Germinal center (tissue), 1 donor: ENCODE measurements around the gene THSD4.

Experiments
- DNase-seq: peaks from one replicate; pipeline ENCODE4 v3.0.0; 2012; ENCODE audit warnings: mixed read lengths, low spot score

The THSD4 gene

DNA sequence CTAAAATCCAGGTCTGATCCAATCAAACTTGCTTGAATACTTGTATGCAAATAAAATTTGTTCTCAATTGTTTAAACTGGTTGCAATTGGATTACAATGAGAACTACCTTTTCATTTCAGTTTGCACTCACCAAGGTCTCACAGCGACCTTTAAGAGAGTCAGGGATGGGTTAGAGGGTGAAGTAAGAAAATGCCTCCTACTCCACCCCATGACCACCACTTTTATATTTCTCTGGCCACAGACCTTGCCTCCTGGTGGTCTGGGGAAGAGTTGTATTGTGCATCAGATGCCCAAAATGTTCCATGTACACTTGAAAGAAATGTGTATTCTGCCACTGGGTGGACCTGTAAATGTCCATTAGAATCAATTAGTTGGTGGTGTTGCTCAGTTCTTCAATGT lies 16.4 kb upstream of the THSD4 start:
- no peak for DNase-seq

DNA sequence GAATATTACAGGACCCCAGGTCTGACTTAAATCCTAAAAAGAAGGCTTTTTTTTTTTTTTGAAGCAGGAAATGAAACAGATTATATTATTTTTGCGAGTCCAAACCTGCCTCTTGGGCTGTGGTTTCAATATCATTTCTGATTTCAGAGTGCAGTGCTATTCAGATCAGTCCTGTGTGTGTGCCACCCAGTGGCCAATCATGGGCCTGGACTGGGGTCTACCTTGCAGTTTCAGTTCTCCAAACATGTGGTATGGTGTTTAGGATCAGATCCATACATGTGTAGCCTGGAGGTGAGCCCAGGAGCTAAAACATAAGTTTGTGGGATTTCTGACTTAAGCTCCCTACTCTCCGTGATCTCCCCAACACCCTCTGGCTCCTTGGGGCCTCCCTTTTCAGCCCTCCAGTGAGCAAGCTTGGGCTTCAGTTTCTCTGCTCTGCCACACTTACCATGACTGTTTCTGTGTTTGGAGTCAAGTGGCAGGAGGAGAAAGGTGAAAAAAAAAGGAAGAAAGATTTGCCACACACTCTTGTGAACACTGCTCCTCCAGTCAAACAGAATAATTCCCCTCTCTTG lies 12.1 kb upstream of the THSD4 start:
- DNase-seq: peak; percentile 24

DNA sequence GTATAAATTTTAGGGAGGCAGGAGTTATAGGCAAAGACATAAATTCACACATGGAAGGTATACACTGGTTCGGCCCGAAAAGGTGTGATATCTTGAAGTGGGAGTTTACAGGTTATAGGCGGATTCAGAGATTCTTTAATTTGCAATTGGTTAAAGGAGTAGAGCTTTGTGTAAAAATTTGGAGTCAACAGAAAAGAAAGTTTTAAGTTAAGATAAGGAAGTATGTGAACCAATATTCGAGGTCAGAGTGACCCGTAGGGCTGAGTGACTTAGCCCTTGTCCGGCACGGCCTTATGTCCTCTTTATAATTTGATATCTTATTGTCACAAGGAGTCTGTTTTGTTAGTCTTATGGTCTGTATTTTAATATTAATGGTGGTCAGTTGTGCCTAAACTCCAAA lies 10.6 kb upstream of the THSD4 start:
- DNase-seq: no peak

DNA sequence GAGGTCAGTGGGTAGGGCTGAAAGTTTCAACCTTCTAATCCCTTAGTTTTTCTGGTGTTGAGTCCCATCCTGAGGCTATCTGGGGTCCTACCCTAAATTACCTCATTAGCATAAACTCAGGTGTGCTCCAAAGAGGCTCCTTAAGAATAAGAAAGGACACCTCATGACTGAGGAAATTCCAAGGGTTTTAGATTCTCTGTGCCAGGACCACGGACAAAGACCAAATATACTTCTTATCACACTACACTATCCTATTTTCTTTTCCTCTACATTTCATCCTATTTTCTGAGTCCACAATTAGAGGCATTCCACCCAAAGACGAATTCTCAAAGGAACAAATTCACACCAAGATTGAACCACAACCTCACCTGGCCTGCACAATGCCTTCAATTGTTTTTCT lies 9.8 kb upstream of the THSD4 start:
- DNase-seq: no peak

DNA sequence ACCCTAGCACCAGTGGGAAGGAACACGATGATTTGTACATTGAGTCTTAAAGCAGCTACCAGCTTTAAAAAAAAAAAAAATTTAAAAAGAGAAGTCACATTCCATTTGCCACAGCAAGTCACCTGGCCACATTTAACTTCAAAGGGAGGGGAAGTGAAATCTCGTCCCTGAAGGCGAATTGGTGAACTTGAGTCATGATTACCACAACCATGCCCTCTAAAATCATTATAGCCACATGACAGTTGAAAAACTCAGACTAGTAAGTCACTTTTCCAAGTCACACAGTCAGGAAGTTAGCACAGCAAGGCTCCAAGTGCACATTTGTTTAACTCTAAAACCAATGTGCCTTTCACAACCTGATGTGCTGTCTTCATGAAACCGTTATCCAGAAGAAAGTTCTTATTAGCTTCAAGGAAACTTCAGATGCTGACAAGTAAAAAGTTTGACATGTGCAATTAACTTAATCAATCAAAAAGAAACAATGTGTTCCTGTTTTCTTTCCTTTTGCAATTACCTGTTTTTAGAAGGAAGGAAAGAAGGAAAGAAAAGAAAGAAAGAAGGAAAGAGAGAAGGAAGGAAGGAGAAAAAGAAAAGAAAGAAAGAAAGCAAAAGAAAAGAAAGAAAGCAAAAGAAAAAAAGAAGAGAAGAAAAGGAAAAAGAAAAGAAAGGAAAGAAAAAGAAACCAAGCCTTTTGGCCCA lies 8.3 kb upstream of the THSD4 start:
- DNase-seq: no peak

DNA sequence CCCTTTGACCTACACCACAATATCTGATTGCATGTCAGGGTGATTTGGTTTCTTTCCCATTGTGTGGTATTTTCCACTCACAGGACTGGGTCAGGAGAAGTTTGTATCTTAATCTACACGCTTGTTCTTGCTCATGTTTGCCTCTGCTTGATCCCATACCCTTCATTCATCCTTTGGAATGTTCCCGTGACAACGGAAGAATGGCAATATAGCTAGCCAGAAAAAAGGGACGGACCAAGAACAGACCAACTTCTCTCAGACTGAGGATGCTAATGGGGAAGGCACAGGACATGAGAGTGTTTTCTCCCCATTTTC lies 7.8 kb upstream of the THSD4 start:
- DNase-seq: no peak

DNA sequence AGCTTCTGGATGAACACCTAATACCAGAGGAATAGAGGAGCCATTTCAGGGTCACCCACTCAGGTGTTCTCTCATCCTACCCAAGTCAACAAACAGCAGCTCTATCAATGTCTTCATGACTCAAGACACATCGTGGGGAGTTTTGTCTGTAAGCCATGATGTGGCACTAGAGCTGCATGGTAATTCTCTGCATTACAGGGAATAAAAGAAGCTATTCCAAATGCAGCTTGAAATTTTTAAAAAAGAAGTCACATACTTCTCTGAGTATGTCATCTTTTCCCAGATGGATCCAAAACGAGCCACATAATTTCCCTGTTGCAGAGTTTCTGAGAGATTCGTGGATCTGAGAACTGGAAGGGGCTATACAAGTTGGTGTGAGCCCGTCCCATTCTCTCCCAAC lies 6.1 kb upstream of the THSD4 start:
- DNase-seq: no peak

DNA sequence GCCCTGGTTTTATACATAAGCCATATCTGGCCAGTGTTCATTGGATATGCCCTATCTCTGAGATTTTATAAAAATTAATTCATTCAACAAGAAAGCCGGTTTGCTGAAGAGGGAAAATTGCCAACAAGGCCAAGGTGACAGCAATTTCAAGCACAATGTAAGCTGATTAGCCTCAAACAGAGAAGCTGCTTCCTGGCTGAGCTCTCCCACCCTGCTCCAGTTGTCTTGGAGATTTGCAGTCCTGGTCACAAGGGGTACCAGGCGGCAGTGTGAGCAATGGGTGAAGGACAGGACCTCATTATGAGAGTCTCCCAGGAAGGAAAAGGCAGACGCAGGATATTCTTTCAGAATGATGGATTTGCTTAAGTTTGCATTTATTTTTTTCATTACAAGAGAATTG lies 5.4 kb upstream of the THSD4 start:
- no peak for DNase-seq

DNA sequence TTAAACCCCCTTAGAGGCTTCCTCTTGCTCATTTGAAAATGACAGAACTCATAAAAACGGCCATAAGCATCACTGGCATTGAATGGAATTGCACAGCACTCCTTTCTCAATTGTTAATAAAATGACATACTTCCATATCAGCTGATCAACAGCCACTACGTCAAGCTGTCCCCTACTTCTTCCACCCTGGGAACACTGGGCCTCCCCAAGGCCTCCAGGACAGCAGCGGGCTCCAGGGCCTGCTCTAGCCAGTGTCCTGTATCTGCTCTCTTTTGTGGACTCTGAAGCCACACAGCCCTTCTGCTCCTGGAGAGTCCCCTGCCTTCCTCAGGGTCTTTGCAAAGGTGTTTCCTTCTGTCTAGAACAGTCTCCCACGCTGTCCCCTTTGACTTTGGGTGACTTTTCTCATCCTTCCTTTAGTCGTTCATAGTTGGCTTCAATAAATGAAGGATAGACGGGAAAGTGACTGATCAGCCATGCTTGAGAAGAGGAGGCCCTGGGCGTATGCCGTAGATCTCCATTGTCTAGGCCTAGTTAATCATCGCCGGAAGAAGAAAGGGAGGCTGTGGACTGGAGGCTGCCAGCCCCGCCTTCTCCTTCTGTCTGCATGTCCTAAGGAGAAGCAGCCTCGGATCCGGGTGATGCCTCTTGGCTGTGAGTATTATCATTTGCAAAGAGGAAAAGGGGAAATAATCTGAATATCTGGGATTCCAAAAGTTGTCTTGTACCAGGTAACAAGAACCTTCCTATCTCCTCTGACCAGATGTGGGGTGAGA lies 4.7 kb upstream of the THSD4 start:
- no peak for DNase-seq

DNA sequence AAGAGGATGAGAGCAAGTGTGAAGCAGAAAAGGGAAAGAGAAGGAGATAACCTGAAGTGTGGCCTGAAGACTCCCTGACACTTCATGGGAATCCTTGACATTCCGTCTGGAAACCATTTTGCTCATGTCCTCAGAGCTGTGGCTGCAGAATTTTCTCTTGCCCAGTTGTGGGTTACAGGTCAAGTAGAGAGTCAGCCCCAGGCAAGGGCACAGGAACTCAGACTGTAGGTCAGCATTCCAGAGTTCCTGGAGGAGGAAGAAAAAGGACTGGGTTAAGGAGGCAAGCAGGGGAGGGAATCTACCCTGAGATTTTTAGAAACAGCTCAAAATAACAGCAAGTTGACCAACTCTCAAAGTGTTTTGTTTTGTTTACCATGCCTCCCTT lies 4.1 kb upstream of the THSD4 start:
- DNase-seq: no peak

DNA sequence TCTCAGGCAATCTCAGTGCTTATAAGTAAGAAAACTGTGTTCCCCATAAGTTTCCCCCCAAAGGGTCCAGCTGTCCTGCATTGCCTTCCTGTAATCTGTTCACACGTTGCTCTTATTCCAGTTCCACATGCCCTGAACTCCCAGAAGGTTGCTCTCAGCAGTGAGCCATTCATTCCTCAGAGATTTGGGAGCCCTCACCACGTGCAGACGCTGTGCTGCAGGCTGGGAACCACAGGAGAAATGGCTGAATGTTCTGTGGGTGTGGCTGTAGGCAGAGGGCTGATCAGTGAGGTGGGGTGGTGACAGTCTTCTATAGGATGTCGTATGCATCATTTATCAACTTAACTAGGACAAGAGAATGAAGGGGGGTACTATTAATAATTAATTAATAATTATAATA lies 3.3 kb upstream of the THSD4 start:
- no peak for DNase-seq

DNA sequence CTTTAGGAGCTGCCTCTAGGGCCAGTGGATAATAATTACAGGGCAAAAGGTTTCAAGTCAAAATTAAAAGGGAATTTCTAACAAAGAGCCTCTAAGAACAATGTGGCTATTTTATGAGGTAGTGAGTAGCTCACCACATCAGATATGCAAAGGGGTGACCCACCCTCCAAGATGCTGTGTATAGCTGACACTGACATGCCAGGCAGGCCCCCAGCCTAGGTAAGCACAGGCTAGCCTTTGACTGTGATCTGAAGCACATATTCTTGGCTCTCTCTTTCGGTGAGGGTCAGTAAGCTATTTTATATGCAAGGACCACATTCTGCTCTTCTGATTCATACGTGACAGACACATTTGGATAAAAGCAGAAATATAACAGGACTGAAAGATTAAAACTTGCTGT lies 2.8 kb upstream of the THSD4 start:
- DNase-seq: no peak

DNA sequence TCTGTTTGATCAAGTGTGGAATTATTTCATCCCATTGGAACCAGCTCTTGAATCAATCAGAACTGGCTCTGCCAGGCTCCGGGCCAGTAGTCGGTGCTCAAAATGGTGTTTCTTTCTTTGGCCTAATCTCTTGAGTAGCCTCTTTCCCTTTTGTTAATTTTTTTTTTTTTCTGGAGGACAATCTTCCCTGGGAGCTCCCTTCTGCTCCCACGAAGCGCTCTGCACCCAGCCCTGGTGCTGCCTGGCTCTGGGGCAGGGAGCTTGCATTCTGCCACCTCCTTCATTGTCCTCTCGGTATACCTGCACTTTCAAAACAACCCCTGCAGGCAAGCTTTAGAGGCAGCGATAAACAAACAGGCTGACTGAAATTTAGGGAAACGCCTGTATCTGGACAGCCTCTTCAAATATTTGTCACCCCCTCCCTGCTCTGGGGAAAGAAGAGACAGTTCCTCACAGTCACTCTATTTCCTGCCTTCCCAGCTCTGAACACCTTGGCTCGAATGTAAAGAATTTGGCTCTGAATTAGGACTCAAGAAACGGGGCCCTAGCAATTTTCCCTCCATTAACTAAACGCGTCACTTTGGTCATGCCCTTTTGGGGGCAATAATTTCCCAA lies 1.1 kb upstream of the THSD4 start:
- DNase-seq: no peak

DNA sequence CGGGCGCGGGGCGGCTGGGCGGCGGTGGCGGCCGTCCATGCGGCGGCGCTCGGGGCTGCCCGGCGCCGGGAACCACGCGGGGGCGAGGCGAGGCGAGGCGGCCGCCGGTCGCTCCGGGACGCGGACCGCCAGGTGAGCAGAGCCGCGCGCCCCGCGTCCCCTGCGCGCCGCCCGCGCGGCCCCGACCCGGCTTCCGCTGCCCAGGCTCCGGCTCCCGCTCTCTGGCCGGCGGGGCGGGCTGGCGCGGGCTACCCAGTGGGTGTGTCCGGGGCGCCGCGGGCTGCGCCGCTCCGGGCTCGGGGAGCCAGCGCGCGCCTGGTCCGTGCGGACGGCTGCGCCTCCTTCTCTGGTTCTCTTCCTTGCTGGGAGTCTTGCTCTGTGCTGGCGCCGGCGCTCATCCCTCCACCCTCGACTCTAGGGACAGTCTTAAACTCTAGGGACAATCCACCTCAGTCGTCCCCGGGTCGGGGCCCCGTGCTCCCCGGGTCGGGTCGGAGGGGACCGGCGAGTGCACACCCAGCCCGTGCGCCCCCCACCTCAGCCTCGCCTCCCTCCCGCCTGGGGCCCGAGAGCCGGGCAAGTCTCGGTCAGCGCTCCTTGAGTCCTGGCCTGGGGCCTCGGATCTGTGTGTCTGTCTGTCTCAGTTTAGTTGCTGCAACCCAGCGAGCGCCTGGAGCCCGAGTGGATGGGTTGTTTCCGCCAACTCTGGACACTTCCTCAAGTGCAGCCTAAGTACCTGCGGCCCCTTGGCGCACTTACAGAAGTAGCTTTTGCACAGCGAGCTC lies 488 bp downstream of the THSD4 start:
- DNase-seq: peak; percentile 27

DNA sequence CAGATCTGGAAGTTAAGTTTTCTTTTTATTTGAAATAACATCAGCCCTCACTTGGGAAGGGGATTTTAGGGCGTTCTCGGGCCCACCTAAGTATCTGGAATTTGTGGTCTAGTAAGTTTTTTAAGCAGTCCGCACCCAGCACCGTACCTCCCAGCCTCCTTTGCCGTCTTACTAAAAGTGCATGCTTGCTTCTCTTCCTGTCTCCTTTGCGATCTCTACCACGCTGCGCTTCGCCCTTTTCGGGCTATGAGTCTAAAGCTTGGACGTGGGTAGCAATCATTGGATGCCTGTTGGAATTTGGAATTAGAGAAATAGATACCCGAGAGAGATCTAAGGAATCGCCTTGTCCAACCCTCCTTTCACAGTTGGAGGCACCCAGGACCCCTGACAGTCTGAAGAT lies 1.1 kb downstream of the THSD4 start:
- no peak for DNase-seq

DNA sequence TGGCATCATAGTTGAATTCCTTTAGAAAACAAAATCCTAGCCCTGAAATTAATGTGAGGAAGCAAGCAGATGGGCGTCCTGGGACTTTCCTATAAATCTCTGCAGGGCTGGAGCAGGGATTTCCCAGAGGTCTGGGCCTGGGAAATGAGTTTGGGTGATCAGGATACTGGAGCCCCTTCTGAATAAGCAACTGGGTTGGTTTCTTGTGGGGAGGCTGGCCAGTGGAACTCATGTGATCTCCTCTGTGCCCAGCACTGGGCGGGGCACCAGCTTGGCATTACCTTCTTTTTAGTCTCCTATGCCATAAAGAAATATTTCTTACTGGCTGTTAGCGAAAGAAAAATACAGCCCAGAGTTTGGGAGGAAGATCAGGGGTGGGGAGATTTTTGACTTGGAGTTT lies 1.7 kb downstream of the THSD4 start:
- no peak for DNase-seq

DNA sequence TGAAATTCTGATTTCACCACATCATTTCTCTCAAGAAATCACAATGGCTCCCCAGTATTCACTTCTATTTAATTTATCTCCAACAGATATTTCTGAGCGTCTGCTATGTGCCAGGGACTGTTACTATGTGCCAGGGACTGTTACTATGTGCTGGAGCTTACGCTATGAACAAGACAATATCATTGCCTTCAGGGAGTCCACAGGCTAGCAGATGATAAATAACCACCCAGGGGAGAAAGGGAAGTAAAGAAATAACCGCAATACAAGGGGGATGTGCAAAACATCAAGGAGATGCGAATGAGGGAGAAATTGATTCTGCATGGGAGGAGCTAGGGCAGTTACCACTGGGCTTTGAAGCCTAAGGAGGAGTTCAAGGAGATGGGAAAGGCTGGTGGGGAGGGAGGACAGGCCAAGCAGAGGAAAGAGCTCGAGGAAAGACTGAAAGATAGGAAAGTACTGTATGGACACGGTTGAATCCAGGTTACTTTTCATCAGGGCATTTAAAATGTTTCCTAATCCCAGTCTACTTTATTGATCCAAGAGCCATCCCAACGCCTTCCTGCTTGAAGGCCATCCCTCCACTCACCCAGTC lies 2.5 kb downstream of the THSD4 start:
- no peak for DNase-seq

DNA sequence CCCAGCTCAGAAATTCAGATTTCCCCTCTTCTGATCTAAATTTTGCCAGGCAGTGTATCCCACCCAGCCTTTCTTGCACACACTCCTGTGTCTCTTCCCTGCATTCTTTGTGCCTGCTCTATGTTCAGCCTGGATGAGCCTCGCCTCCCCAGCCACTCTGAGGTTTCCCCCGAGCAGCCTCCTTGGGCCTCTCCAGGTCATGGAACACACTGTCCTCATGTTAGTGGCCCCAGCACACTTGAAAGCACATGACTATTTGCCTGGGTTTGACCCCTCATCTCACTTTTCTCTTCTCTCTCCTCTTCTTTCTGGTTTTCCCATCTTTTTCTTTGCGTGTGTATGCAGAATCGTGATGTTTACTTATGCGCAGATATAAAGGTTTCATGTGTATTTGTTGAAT lies 3.1 kb downstream of the THSD4 start:
- no peak for DNase-seq

DNA sequence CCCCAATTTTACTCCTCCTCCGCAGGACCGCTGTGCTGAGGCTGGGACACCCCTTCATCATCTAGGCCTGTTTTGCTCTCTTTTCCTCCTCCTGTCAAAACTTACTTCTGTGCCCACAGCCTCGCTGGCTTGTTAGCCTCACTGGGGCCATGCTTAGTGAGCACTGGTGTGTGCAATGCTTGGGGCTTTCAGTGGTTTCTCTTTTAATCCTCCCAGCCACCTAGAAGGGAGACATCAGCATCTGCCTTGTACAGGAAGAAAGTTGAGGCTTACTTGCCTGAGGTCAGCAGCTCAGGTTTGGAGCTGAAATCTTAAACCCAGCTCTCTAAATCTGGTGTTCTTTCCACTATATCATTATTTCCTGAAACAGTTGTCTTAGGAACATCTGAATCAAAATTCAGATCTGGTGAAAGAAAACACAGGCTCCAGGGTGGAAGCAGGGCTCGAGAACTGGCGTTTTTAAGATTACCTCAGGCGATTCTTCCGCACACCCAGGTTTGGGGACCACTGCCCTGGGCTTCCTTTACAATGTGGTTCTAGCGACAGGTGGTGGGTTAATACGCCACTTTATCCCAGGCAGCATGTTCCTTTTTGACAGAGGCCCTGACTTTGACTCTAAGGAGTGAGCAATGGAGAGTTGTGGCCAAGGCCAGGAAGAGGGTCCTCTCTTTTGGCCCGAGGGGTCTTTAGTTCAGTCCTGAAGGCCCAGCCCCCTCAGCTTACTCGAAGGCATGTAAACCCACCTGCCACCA lies 3.8 kb downstream of the THSD4 start:
- no peak for DNase-seq

DNA sequence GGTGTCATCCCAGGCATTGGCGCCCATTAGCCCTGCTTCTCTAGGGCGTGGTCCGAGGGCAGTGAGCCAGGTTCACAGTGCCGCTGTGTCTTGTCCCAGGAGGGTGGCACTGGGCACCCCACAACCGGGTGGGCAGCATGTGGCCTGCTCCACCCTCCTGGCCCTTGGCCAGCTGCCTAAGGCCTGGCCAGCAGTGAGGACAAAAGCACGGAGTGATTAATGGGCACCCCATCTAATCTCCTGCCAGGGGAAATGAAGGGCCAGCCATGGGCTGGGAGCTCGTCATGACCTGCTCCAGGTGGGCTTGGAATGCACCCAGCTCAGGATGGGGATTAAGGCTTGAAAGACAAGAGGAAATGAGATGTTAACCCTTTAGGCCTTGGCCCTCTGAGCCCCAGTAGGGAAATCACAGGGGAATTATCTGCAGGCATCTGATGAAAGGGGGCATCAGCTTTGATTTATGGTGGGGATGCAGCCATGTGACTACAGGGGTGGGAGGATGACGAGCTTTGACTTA lies 5.2 kb downstream of the THSD4 start:
- DNase-seq: no peak

DNA sequence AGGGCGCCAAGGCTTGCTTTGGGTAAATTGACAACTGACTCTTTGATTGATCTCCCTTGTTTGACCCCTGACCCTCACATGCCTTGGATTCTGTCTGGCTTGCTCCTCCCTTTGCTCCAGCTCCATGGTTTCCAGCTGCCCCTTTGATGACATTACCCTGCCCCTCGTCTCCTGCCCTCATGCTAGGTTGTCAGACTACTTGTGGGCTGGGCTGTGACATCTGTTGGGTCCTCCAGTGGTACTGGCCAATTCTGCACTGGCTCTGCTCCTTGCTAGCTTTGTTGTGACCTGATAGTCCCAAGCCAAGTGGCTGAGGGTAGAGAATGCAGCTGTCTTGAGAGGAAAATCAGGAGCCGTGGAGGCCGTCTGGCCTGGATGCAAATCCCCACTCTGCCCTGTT lies 6.2 kb downstream of the THSD4 start:
- no peak for DNase-seq
